HepG2 (cell line): ENCODE measurements around the gene PDPK1. TPM values are rescaled to one million over a fixed set of nuclear protein-coding genes. Genes with fewer than 3 reads are reported as not detected.

ENCODE experiments used
- AGO1 ChIP-seq: fragments of 200-400 bp; formaldehyde crosslinking; IDR thresholded peaks from 2 replicates; pipeline ENCODE4 v1.6.1; 2017; ENCODE audit warnings: mild to moderate bottlenecking, low read depth, low read length, moderate library complexity; ENCODE audit not compliant: poor library complexity, severe bottlenecking
- EP300 ChIP-seq, 3 experiments: sonication (generic) in 1 of 3; formaldehyde crosslinking in 1 of 3; IDR thresholded peaks; 2 replicates each; pipeline versions ENCODE4 v1.5.1 to v1.6.1; 2011 to 2020; ENCODE audit warnings: low read depth in 2 of 3, low read length in 2 of 3, borderline replicate concordance in 1 of 3, improper control_type of control experiment in 1 of 3, mild to moderate bottlenecking in 1 of 3, missing genetic modification reagents in 1 of 3, moderate library complexity in 1 of 3
- ERF ChIP-seq: IDR thresholded peaks from 2 replicates; pipeline ENCODE4 v1.6.1; 2018; ENCODE audit warnings: missing biosample characterization, missing genetic modification reagents
- ESRRA ChIP-seq: sonication (generic); formaldehyde crosslinking; IDR thresholded peaks from 2 replicates; pipeline ENCODE4 v1.5.1; 2020; ENCODE audit warnings: mild to moderate bottlenecking, low read depth, missing genetic modification reagents
- GFI1 ChIP-seq: sonication (generic); formaldehyde crosslinking; IDR thresholded peaks from 2 replicates; pipeline ENCODE4 v1.5.0; 2020; ENCODE audit warnings: missing genetic modification reagents, mild to moderate bottlenecking, borderline replicate concordance
- JARID2 ChIP-seq: sonication (generic); formaldehyde crosslinking; IDR thresholded peaks from 2 replicates; pipeline ENCODE4 v1.8.1; 2023; ENCODE audit warnings: missing genetic modification reagents, inconsistent platforms; ENCODE audit not compliant: insufficient replicate concordance
- KAT7 ChIP-seq: IDR thresholded peaks from 2 replicates; pipeline ENCODE4 v1.6.1; 2018; ENCODE audit warnings: borderline replicate concordance, missing compliant biosample characterization
- KLF16 ChIP-seq, 2 experiments: sonication (generic) in 1 of 2; formaldehyde crosslinking in 1 of 2; IDR thresholded peaks; 2 replicates each; pipeline versions ENCODE4 v1.6.1 to v1.8.0; 2016 to 2023; ENCODE audit warnings: missing genetic modification reagents in 2 of 2, missing compliant biosample characterization in 1 of 2
- MEIS1 ChIP-seq: sonication (generic); formaldehyde crosslinking; IDR thresholded peaks from 2 replicates; pipeline ENCODE4 v1.9.0; 2021; ENCODE audit warnings: mild to moderate bottlenecking, missing genetic modification reagents, moderate library complexity, borderline replicate concordance
- MXI1 ChIP-seq: IDR thresholded peaks from 3 replicates; pipeline ENCODE4 v1.6.1; 2012; ENCODE audit warnings: low read depth, low read length, inconsistent platforms, borderline replicate concordance
- POLR2A ChIP-seq, 2 experiments: IDR thresholded peaks; 2 replicates each; pipeline ENCODE4 v1.6.1; 2011; ENCODE audit warnings: low read depth in 2 of 2, low read length in 2 of 2, mild to moderate bottlenecking in 1 of 2, moderate library complexity in 1 of 2; ENCODE audit not compliant: insufficient read depth in 1 of 2
- ZNF253 ChIP-seq: sonication (generic); formaldehyde crosslinking; IDR thresholded peaks from 2 replicates; pipeline ENCODE4 v1.8.0; 2022; ENCODE audit warnings: mild to moderate bottlenecking, missing genetic modification reagents, borderline replicate concordance
- ZNF619 ChIP-seq: sonication (generic); formaldehyde crosslinking; IDR thresholded peaks from 2 replicates; pipeline ENCODE4 v1.4.0; 2020; ENCODE audit warnings: mild to moderate bottlenecking, missing genetic modification reagents
- ZNF737 ChIP-seq: sonication (generic); formaldehyde crosslinking; IDR thresholded peaks from 2 replicates; pipeline ENCODE4 v1.5.0; 2020; ENCODE audit warnings: missing genetic modification reagents, mild to moderate bottlenecking, borderline replicate concordance
- ZNF766 ChIP-seq: sonication (generic); formaldehyde crosslinking; IDR thresholded peaks from 2 replicates; pipeline ENCODE4 v1.5.0; 2020; ENCODE audit warnings: missing genetic modification reagents, borderline replicate concordance
- polyA plus RNA-seq, 8 experiments: library from polyadenylated mRNA; depleted of rRNA in 3 of 8; stranded (reverse) in 7 of 8; unstranded in 1 of 8; fragments of >200 nt; fragmentation: Illumina TruSeq in 4 of 8; extraction: Trizol in 4 of 8; gene quantifications; 2 replicates each; pipeline versions ENCODE4 v1.2.1 to v1.2.3, GENCODE V29; 2011 to 2016; ENCODE audit warnings: low read depth in 4 of 8, missing spikeins in 1 of 8, mixed read lengths in 1 of 8; ENCODE audit not compliant: insufficient read depth in 1 of 8
- total RNA-seq, 5 experiments: library from RNA; depleted of rRNA; stranded (reverse); fragments of >200 nt; fragmentation: Illumina TruSeq; extraction: Trizol; gene quantifications; 2 replicates each; pipeline ENCODE4 v1.2.3, GENCODE V29; 2016; ENCODE audit warnings: low read depth in 1 of 5
- TF ChIP-seq, protein P1 (sequence below): sonication (generic); formaldehyde crosslinking; IDR thresholded peaks from 2 replicates; pipeline ENCODE4 v1.5.0; 2020; ENCODE audit warnings: missing genetic modification reagents
- TF ChIP-seq, protein P2 (sequence below): sonication (generic); formaldehyde crosslinking; IDR thresholded peaks from 2 replicates; pipeline ENCODE4 v1.8.1; 2023; ENCODE audit warnings: mild to moderate bottlenecking, moderate library complexity, missing genetic modification reagents
- TF ChIP-seq, protein P3 (sequence below): sonication (generic); formaldehyde crosslinking; IDR thresholded peaks from 2 replicates; pipeline ENCODE4 v1.9.0; 2022; ENCODE audit warnings: missing genetic modification reagents, mild to moderate bottlenecking, borderline replicate concordance
- TF ChIP-seq, protein P4 (sequence below): IDR thresholded peaks from 2 replicates; pipeline ENCODE4 v1.6.1; 2016; ENCODE audit warnings: low read depth, control low read depth
- TF ChIP-seq, protein P5 (sequence below), 2 experiments: fragments of 450-650 bp in 1 of 2; sonication (generic) in 1 of 2; formaldehyde crosslinking; IDR thresholded peaks; 2 replicates each; pipeline versions ENCODE4 v1.5.0 to v1.8.0; 2020 to 2022; ENCODE audit warnings: mild to moderate bottlenecking in 1 of 2, missing genetic modification reagents in 1 of 2

The PDPK1 gene
- total and polyA plus RNA-seq, 2 of the 13 experiments (the other 11 are each of a cell fraction or from before 2014, with no cell fraction given) = 59.6 to 129 TPM

GRCh38 chr16:2532494-2533141 is 5.2 kb upstream of the PDPK1 start (continued):
- TF ChIP-seq KAT7 (CRISPR knock-in tag) (no peak; the same call in 1 of the 2 replicates), ZNF766 (no peak), JARID2 (CRISPR knock-in tag) (no peak), ZNF619 (CRISPR knock-in tag) (peak; percentile 51; the same call in 1 of the 2 replicates), ERF (0 out of 2 replicates have a peak, but pooled peaks have one; percentile 28), AGO1 (peak; percentile 99), ZNF737 (CRISPR knock-in tag) (no peak), GFI1 (CRISPR knock-in tag) (no peak), KLF16 (CRISPR knock-in tag; IDR thresholded peaks at IDR 0.05) (no peak), MXI1 (no peak), ZNF253 (no peak), POLR2A (IDR thresholded peaks at IDR 0.05; ENCODE audit: insufficient read depth in 1 of 2, low read depth in 2 of 2, low read length in 2 of 2) (no peak; a peak in 2 of 4 replicates), MEIS1 (CRISPR knock-in tag) (no peak), ESRRA (no peak), EP300 (IDR thresholded peaks at IDR 0.05; ENCODE audit: low read depth in 2 of 2, low read length in 2 of 2) (no peak), EP300 (CRISPR knock-in tag; IDR thresholded peaks at IDR 0.05; ENCODE audit: borderline replicate concordance) (no peak)
- TF ChIP-seq, protein P1, sequence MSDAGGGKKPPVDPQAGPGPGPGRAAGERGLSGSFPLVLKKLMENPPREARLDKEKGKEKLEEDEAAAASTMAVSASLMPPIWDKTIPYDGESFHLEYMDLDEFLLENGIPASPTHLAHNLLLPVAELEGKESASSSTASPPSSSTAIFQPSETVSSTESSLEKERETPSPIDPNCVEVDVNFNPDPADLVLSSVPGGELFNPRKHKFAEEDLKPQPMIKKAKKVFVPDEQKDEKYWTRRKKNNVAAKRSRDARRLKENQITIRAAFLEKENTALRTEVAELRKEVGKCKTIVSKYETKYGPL = no peak
- TF ChIP-seq, protein P2, sequence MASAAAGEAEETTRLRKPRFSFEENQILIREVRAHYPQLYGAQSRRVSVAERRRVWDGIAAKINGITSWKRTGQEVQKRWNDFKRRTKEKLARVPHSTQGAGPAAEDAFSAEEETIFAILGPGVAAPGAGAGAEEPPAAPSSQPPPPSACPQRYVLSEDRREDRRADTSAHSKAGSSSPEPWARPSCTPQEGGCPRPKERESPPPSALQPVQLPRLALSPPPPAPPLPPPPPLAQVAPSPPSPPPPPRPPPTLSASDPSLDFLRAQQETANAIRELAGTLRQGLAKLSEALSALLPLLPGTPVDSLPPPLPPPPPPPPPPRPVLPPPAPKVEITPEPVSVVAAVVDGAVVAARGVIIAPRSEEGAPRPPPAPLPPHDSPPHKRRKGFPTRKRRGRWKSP (CRISPR knock-in tag) = no peak
- TF ChIP-seq, protein P3, sequence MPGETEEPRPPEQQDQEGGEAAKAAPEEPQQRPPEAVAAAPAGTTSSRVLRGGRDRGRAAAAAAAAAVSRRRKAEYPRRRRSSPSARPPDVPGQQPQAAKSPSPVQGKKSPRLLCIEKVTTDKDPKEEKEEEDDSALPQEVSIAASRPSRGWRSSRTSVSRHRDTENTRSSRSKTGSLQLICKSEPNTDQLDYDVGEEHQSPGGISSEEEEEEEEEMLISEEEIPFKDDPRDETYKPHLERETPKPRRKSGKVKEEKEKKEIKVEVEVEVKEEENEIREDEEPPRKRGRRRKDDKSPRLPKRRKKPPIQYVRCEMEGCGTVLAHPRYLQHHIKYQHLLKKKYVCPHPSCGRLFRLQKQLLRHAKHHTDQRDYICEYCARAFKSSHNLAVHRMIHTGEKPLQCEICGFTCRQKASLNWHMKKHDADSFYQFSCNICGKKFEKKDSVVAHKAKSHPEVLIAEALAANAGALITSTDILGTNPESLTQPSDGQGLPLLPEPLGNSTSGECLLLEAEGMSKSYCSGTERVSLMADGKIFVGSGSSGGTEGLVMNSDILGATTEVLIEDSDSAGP = peak; percentile 52; the same call in 1 of the 2 replicates
- TF ChIP-seq, protein P4, sequence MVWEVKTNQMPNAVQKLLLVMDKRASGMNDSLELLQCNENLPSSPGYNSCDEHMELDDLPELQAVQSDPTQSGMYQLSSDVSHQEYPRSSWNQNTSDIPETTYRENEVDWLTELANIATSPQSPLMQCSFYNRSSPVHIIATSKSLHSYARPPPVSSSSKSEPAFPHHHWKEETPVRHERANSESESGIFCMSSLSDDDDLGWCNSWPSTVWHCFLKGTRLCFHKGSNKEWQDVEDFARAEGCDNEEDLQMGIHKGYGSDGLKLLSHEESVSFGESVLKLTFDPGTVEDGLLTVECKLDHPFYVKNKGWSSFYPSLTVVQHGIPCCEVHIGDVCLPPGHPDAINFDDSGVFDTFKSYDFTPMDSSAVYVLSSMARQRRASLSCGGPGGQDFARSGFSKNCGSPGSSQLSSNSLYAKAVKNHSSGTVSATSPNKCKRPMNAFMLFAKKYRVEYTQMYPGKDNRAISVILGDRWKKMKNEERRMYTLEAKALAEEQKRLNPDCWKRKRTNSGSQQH = no peak
- TF ChIP-seq, protein P5, sequence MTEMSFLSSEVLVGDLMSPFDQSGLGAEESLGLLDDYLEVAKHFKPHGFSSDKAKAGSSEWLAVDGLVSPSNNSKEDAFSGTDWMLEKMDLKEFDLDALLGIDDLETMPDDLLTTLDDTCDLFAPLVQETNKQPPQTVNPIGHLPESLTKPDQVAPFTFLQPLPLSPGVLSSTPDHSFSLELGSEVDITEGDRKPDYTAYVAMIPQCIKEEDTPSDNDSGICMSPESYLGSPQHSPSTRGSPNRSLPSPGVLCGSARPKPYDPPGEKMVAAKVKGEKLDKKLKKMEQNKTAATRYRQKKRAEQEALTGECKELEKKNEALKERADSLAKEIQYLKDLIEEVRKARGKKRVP (CRISPR knock-in tag; IDR thresholded peaks at IDR 0.05) = no peak
